ENCODE results near the gene TOM1.
"Not testable (repeated sequence)": the region's sequence is repeated elsewhere in the genome, so short reads cannot be mapped to it uniquely, and the experiment has no call there.

Gene TOM1

GRCh38 chr22:35375031-35375430, 75.3 kb downstream of the TOM1 start:
- DNase-seq (ENCODE audit: low read depth): no peak

- no peak for DNase-seq (ENCODE audit: low read depth)
Observed at GRCh38 chr22:35375526-35375925, 75.8 kb downstream of the TOM1 start.

GRCh38 chr22:35376728-35377472, 77.2 kb downstream of the TOM1 start:
- DNase-seq (ENCODE audit: low read depth): no peak

GRCh38 chr22:35377735-35378134, 78.0 kb downstream of the TOM1 start:
- DNase-seq (ENCODE audit: low read depth): no peak

GRCh38 chr22:35378621-35379020, 78.9 kb downstream of the TOM1 start:
- DNase-seq (ENCODE audit: low read depth): no peak

- DNase-seq (ENCODE audit: low read depth): no peak
Observed at GRCh38 chr22:35379146-35379993, 79.7 kb downstream of the TOM1 start.

- DNase-seq (ENCODE audit: low read depth): no peak
Observed at GRCh38 chr22:35380013-35380412, 80.3 kb downstream of the TOM1 start.

GRCh38 chr22:35380537-35381423, 81.1 kb downstream of the TOM1 start, which contains the start of gene HMOX1:
Gene HMOX1, plus strand, starts transcription at chr22:35381096. Its CDS starts 78 bp downstream, at chr22:35381174.
- DNase-seq (ENCODE audit: low read depth): peak; percentile 29

GRCh38 chr22:35381424-35382009, 81.8 kb downstream of the TOM1 start:
- DNase-seq (ENCODE audit: low read depth): no peak

- no peak for DNase-seq (ENCODE audit: low read depth)
Observed at GRCh38 chr22:35383679-35384071, 84.0 kb downstream of the TOM1 start.

- no peak for DNase-seq (ENCODE audit: low read depth)
Observed at GRCh38 chr22:35384527-35384926, 84.8 kb downstream of the TOM1 start.

GRCh38 chr22:35384975-35385588, 85.4 kb downstream of the TOM1 start:
- DNase-seq (ENCODE audit: low read depth): no peak

GRCh38 chr22:35386670-35387288, 87.1 kb downstream of the TOM1 start:
- no peak for DNase-seq (ENCODE audit: low read depth)

- DNase-seq (ENCODE audit: low read depth): no peak
Observed at GRCh38 chr22:35390933-35391332, 91.2 kb downstream of the TOM1 start.

GRCh38 chr22:35392357-35392756, 92.7 kb downstream of the TOM1 start:
- no peak for DNase-seq (ENCODE audit: low read depth)

GRCh38 chr22:35393116-35394010, 93.7 kb downstream of the TOM1 start:
- DNase-seq (ENCODE audit: low read depth): no peak

- DNase-seq (ENCODE audit: low read depth): no peak
Observed at GRCh38 chr22:35394011-35394312, 94.3 kb downstream of the TOM1 start.

GRCh38 chr22:35394810-35395563, 95.3 kb downstream of the TOM1 start:
- DNase-seq (ENCODE audit: low read depth): no peak

- DNase-seq (ENCODE audit: low read depth): not testable (repeated sequence)
Observed at GRCh38 chr22:35396622-35397021, 96.9 kb downstream of the TOM1 start.

Data from activated T-cell treated with anti-CD3 and anti-CD28 coated beads for 1 hour (primary cell).